Measurements from ENCODE around the gene PTPRK. TPM values are rescaled to one million over a fixed set of nuclear protein-coding genes. Genes with fewer than 3 reads are reported as not detected.

Gene PTPRK
- total and polyA plus RNA-seq, 2 of the 13 experiments (the other 11 are each of a cell fraction or from before 2014, with no cell fraction given), result 43.6 to 98.3 TPM

DNA sequence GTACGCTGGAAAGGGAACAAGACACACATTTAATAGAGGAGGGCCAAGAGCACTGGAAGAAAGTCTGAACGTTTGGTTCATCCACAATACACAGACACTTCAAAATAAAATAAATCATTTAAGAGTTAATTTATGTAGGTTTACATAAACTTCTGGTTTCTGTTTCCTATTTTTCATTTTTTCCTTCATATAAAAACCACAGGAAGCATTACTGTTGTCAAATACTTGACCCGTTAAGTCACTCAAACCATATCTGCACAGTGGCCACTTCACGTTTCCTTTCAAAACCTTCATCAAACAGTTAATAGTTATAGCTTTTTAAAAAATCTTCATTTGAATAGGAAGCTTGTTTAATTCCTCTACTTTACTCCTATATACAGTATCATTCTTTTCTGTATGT, 361.9 kb downstream of the PTPRK start:
- BruUV-seq (replicated peaks), result no TSS peak
- H3K4me1 ChIP-seq (ENCODE audit: insufficient read depth, low read length), result no peaks in the 10 kb centered on the region
- FAIRE-seq (no peak), ATAC-seq (no peak), DNase-seq (ENCODE audit: low spot score) (no peak)
- H3K27me3 ChIP-seq (ENCODE audit: control insufficient read depth in 1 of 2, insufficient read depth in 2 of 2, low read length in 2 of 2), result no peaks in the 10 kb centered on the region
- H3K4me3 ChIP-seq (replicated peaks in 1 of 3; ENCODE audit: insufficient read depth in 1 of 3, low read depth in 2 of 3, low read length in 3 of 3), result no peak overlapping the region
- peaks cover 0 to 4% of the 10 kb centered on the region in 2 experiments; a peak in 2 of 5 replicates for H3K36me3 ChIP-seq (replicated peaks in 1 of 2; ENCODE audit: control insufficient read depth in 1 of 2, insufficient read depth in 2 of 2, low read length in 2 of 2)
- H3K9me3 ChIP-seq (ENCODE audit: low read length), result no peaks in the 10 kb centered on the region
- no peaks in the 10 kb centered on the region for H4K20me1 ChIP-seq (ENCODE audit: insufficient read depth, low read length)
- WGBS (ENCODE audit: low lambda C conversion rate), result 95% methylated on average over 4 of the region's 4 CpGs
- ChIA-PET CTCF (ENCODE audit: low intra/inter-chr PET ratio, low total read pairs) (no interaction called here), POLR2A (no interaction called here)
- H3K27ac ChIP-seq (ENCODE audit: extremely low read length, insufficient read depth, low read length), result no peak overlapping the region
- no peak overlapping the region for H2AFZ ChIP-seq (ENCODE audit: low read length)
- no peak overlapping the region for H3K4me2 ChIP-seq (ENCODE audit: low read depth, low read length)
- intact Hi-C loops (cut with micrococcal nuclease; ENCODE audit: unreplicated experiment) (no loop called here), in situ Hi-C loops (cut with HindIII; ENCODE audit: extremely low pct_ligation_motif_present, low pct_unique_long_range_greater_than_20kb) (no loop called here)
- no peak for TF ChIP-seq ELF3 (CRISPR knock-in tag; IDR thresholded peaks at IDR 0.05)
- TF ChIP-seq, protein P1, sequence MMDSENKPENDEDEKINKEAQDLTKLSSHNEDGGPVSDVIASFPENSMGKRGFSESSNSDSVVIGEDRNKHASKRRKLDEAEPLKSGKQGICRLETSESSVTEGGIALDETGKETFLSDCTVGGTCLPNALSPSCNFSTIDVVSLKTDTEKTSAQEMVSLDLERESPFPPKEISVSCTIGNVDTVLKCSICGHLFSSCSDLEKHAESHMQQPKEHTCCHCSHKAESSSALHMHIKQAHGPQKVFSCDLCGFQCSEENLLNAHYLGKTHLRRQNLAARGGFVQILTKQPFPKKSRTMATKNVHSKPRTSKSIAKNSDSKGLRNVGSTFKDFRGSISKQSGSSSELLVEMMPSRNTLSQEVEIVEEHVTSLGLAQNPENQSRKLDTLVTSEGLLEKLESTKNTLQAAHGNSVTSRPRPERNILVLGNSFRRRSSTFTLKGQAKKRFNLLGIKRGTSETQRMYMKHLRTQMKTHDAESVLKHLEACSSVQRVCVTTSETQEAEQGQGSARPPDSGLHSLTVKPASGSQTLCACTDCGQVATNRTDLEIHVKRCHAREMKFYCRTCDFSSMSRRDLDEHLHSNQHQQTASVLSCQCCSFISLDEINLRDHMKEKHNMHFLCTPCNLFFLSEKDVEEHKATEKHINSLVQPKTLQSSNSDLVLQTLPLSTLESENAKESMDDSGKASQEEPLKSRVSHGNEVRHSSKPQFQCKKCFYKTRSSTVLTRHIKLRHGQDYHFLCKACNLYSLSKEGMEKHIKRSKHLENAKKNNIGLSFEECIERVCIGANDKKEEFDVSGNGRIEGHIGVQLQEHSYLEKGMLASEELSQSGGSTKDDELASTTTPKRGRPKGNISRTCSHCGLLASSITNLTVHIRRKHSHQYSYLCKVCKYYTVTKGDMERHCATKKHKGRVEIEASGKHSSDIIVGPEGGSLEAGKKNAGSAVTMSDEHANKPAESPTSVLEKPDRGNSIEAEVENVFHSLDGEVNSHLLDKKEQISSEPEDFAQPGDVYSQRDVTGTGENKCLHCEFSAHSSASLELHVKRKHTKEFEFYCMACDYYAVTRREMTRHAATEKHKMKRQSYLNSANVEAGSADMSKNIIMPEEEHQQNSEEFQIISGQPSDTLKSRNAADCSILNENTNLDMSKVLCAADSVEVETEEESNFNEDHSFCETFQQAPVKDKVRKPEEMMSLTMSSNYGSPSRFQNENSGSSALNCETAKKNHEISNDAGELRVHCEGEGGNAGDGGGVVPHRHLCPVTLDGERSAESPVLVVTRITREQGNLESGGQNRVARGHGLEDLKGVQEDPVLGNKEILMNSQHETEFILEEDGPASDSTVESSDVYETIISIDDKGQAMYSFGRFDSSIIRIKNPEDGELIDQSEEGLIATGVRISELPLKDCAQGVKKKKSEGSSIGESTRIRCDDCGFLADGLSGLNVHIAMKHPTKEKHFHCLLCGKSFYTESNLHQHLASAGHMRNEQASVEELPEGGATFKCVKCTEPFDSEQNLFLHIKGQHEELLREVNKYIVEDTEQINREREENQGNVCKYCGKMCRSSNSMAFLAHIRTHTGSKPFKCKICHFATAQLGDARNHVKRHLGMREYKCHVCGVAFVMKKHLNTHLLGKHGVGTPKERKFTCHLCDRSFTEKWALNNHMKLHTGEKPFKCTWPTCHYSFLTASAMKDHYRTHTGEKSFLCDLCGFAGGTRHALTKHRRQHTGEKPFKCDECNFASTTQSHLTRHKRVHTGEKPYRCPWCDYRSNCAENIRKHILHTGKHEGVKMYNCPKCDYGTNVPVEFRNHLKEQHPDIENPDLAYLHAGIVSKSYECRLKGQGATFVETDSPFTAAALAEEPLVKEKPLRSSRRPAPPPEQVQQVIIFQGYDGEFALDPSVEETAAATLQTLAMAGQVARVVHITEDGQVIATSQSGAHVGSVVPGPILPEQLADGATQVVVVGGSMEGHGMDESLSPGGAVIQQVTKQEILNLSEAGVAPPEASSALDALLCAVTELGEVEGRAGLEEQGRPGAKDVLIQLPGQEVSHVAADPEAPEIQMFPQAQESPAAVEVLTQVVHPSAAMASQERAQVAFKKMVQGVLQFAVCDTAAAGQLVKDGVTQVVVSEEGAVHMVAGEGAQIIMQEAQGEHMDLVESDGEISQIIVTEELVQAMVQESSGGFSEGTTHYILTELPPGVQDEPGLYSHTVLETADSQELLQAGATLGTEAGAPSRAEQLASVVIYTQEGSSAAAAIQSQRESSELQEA (CRISPR knock-in tag; IDR thresholded peaks at IDR 0.05; ENCODE audit: not compliant biosample characterization), result no peak
- no peak overlapping the region for H3K9ac ChIP-seq (ENCODE audit: insufficient read depth, low read depth, low read length)
- no peaks in the 10 kb centered on the region for H3K79me2 ChIP-seq (ENCODE audit: insufficient read depth, low read length)

Data from HepG2 (cell line).